LNCaP clone FGC (cell line): ENCODE results near the gene GSTA4.
A peak's percentile ranks its signal among the peaks of the same experiment; 100 is the strongest.
"Not testable (repeated sequence)": the region's sequence is repeated elsewhere in the genome, so short reads cannot be mapped to it uniquely, and the experiment has no call there.

Source experiments
- DNase-seq: peaks from one replicate; pipeline ENCODE4 v3.0.0-alpha.2; 2011; ENCODE audit warnings: low read depth
- H3K4me3 ChIP-seq: 2 replicates; pipeline ENCODE4 v1.5.1; 2011; ENCODE audit warnings: mild to moderate bottlenecking, low read depth, low read length, control low read depth
- CTCF ChIP-seq: IDR thresholded peaks from 2 replicates; pipeline ENCODE4 v1.5.1; 2012; ENCODE audit warnings: mild to moderate bottlenecking; ENCODE audit not compliant: control insufficient read depth, insufficient read depth; ENCODE audit errors: extremely low read depth

GSTA4 gene

DNA sequence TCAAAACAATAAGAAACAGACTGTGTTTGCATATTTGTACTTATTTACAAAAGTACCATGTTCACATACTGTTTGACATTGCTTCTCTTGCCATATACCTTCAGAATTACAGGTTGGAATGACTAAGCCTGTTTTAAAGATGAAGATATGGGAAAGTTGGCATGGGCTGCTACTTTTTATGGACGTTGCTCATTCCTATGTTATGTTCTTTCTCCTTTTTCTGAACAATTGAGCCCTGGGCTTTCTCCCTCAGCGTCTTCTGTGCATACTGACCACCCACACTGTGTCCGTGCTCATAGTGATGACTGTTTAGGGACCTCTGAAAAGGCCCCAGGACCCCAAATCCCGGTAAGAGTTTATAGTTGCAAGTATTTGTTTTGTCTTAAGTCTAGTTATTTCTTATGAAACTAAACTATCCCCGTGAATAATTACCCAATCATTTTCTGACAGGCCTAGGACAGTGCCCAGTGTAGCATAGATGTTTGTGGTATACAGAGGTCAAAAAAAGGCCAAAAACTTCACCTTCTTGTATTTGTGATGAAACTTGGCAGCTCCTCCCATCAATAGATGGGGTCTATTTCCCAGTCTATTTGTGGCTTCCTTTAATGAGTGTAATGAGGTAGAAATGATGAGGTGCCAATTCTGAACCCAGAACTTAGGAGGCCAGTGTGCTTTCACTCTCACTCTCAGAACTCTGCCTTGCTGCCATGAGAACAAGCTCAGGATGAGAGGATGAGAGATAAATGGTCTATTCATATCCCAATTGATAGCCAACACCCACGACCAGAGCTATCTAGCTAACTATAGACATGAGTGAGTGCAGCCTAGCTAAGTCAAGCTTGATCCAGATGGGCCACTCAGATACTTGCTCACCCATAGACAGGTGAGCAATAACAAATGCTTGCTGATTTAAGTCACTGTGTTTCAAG, 40.9 kb downstream of the GSTA4 start:
- TF ChIP-seq CTCF, result no peak
- H3K4me3 ChIP-seq, result no peak overlapping the region
- DNase-seq, result peak; percentile 54

GRCh38 chr6:52946306-52946705, 48.8 kb downstream of the GSTA4 start:
- H3K4me3 ChIP-seq, result no peak overlapping the region
- no peak for TF ChIP-seq CTCF
- DNase-seq, result no peak

DNA sequence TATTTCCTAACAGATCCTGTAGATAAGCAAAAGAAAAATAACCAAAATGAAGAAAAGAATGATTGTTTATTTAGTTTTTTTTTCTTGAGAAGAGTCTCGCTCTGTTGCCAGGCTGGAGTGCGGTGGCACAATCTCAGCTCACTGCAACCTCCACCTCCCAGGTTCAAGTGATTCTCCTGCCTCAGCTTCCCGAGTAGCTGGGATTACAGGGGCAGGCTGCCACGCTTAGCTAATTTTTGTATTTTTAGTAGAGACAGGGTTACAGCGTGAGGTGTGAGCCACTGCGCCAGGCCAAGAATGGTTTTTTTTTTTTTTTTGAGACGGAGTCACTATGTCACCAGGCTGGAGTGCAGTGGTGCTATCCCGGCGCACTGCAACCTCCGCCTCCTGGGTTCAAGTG, 52.3 kb downstream of the GSTA4 start:
- DNase-seq, H3K4me3 ChIP-seq: not testable (repeated sequence)

DNA sequence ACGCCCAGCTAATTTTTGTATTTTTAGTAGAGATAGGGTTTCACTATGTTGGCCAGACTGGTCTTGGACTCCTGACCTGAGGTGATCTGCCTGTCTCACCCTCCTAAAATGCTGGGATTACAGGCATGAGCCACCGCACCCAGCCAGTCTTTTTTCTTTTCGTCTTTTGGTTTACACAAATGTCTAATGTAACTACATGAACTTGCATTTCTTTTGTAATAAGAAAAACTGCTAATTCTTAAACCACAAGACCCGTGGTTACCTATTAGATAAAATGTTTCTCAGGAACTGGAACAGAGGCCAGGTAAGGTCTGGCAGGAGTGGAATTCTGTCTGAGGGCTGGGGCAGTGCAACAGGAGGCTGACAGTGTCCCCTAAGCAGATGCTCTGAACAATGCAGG, 52.9 kb downstream of the GSTA4 start:
- no peak for DNase-seq
- TF ChIP-seq CTCF, result no peak
- H3K4me3 ChIP-seq, result no peak overlapping the region

DNA sequence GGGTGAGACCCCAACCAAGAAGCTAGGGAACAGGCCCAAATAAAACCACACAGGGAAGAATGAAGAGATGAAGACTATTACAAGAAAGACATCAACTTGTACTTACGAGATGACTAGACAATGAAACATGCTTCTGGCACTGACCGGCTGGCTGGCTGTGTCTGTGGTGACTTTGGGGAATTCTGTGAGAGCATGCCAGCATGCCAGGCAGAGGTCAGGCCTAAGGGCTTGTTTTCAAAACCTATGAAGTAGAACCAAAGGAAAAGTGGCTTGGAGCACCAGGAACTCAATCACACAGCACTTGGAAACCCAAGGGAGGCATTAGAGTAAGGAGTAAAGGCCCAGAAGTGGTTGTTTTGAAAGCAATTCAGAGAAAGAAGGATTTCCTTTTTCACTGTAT, 57.2 kb downstream of the GSTA4 start:
- no peak overlapping the region for H3K4me3 ChIP-seq
- TF ChIP-seq CTCF, result no peak
- DNase-seq, result no peak

GRCh38 chr6:52933778-52934177, 61.3 kb downstream of the GSTA4 start:
- TF ChIP-seq CTCF, result no peak
- H3K4me3 ChIP-seq, result no peak overlapping the region

GRCh38 chr6:52931351-52931750, 63.7 kb downstream of the GSTA4 start:
- DNase-seq, result no peak
- no peak for TF ChIP-seq CTCF
- H3K4me3 ChIP-seq, result no peak overlapping the region

More at GRCh38 chr6:52933778-52934177, 61.3 kb downstream of the GSTA4 start:
- no peak for DNase-seq
